ENCODE measurements around the gene AHDC1.

- TF ChIP-seq FOSB (CRISPR knock-in tag; IDR thresholded peaks at IDR 0.05) (no peak), CTCF (IDR thresholded peaks at IDR 0.05) (no peak), SMC3 (IDR thresholded peaks at IDR 0.05) (no peak), CHD2 (IDR thresholded peaks at IDR 0.05; ENCODE audit: low read length, partially characterized antibody) (no peak), EP300 (IDR thresholded peaks at IDR 0.05) (no peak), MYC (IDR thresholded peaks at IDR 0.05; ENCODE audit: borderline replicate concordance, low read length) (no peak), RFX5 (IDR thresholded peaks at IDR 0.05) (no peak), RARB (CRISPR knock-in tag; IDR thresholded peaks at IDR 0.05) (no peak)
Measured at GRCh38 chr1:27531959-27532685, 71.8 kb downstream of the AHDC1 start.

All from A549 (cell line).